ENCODE measurements around the gene OAS2.

- TF ChIP-seq MAX (IDR thresholded peaks at IDR 0.05) (no peak), RAD21 (IDR thresholded peaks at IDR 0.05; ENCODE audit: low read depth) (no peak), FOXM1 (IDR thresholded peaks at IDR 0.05; ENCODE audit: borderline replicate concordance, low read depth) (no peak), TCF12 (IDR thresholded peaks at IDR 0.05; ENCODE audit: low read depth) (no peak), REST (IDR thresholded peaks at IDR 0.05; ENCODE audit: low read depth) (no peak), EGR1 (IDR thresholded peaks at IDR 0.05) (no peak), USF1 (IDR thresholded peaks at IDR 0.05) (no peak), EP300 (IDR thresholded peaks at IDR 0.05; ENCODE audit: borderline replicate concordance) (no peak), YY1 (IDR thresholded peaks at IDR 0.05; ENCODE audit: low read depth) (no peak), TAF1 (IDR thresholded peaks at IDR 0.05; ENCODE audit: low read depth) (no peak), CREB1 (IDR thresholded peaks at IDR 0.05; ENCODE audit: low read depth) (no peak)
Measured at GRCh38 chr12:113041560-113041959, 63.2 kb downstream of the OAS2 start.
